PC-3 (cell line): Measurements from ENCODE around the gene SPATS2. TPM values are rescaled to one million over a fixed set of nuclear protein-coding genes. Genes with fewer than 3 reads are reported as not detected.

ENCODE experiments used
- ATAC-seq: fragments of 200-7000 bp; cut with Tn5 transposase; 2 replicates; pipeline ENCODE4 v1.9.1; 2020; ENCODE audit warnings: mild to moderate bottlenecking, moderate library complexity
- BruUV-seq: library from RNA; stranded (reverse); fragments of 400-500 nt; replicated peaks from 2 replicates; lab custom pipeline; 2021; lab: Mats Ljungman, UMichigan
- CTCF ChIA-PET: fragments of 300-600 bp; sonication (Branson Sonifier 250); formaldehyde crosslinking; loops from one replicate; lab custom pipeline; 2022; ENCODE audit warnings: antibody characterized with exemption; lab: Charles Lee
- POLR2A ChIA-PET: fragments of 300-600 bp; sonication (Branson Sonifier 250); formaldehyde crosslinking; loops from one replicate; lab custom pipeline; 2022; ENCODE audit warnings: antibody characterized with exemption; ENCODE audit not compliant: unreplicated experiment; lab: Charles Lee
- DNase-seq: peaks from one replicate; pipeline ENCODE4 v3.0.0-alpha.2; 2015
- H2AFZ ChIP-seq: fragments of 300-600 bp; sonication (generic); 2 replicates; pipeline ENCODE4 v1.6.0; 2016; ENCODE audit warnings: antibody characterized with exemption, low read length
- H3F3A ChIP-seq: fragments of 300-600 bp; sonication (generic); one replicate; pipeline ENCODE4 v1.6.0; 2017; ENCODE audit warnings: antibody characterized with exemption, low read length, control low read depth, mild to moderate bottlenecking; ENCODE audit not compliant: unreplicated experiment
- H3K27ac ChIP-seq: fragments of 300-600 bp; sonication (generic); 2 replicates; pipeline ENCODE4 v1.5.1; 2016; ENCODE audit warnings: mild to moderate bottlenecking, low read length
- H3K27me3 ChIP-seq: fragments of 300-600 bp; sonication (generic); 2 replicates; pipeline ENCODE4 v1.6.1; 2016; ENCODE audit warnings: low read length, mixed read lengths
- H3K36me3 ChIP-seq: fragments of 300-600 bp; sonication (generic); 2 replicates; pipeline ENCODE4 v1.6.1; 2016; ENCODE audit warnings: low read depth, mixed run types, low read length, mixed read lengths
- H3K4me1 ChIP-seq: fragments of 300-600 bp; sonication (generic); 2 replicates; pipeline ENCODE4 v1.5.1; 2016; ENCODE audit warnings: low read length; ENCODE audit not compliant: insufficient read depth
- H3K4me2 ChIP-seq: fragments of 300-600 bp; sonication (generic); 2 replicates; pipeline ENCODE4 v1.6.0; 2016; ENCODE audit warnings: low read length
- H3K4me3 ChIP-seq: fragments of 300-600 bp; sonication (generic); 2 replicates; pipeline ENCODE4 v1.5.1; 2016; ENCODE audit warnings: mild to moderate bottlenecking, low read length, mixed read lengths
- H3K79me2 ChIP-seq: fragments of 300-600 bp; sonication (generic); 2 replicates; pipeline ENCODE4 v1.6.1; 2017; ENCODE audit warnings: low read length, mixed read lengths
- H3K9ac ChIP-seq: fragments of 300-600 bp; sonication (generic); 2 replicates; pipeline ENCODE4 v1.6.0; 2016; ENCODE audit warnings: mild to moderate bottlenecking, low read length
- H3K9me2 ChIP-seq: fragments of 300-600 bp; sonication (generic); replicated peaks from 2 replicates; pipeline ENCODE4 v1.6.1; 2016; ENCODE audit warnings: mixed run types, low read length, mixed read lengths
- H3K9me3 ChIP-seq: fragments of 300-600 bp; sonication (generic); 2 replicates; pipeline ENCODE4 v1.6.1; 2016; ENCODE audit warnings: low read length, mixed read lengths
- H4K20me1 ChIP-seq: fragments of 300-600 bp; sonication (generic); 2 replicates; pipeline ENCODE4 v1.6.1; 2016; ENCODE audit warnings: low read length, mixed read lengths
- EZH2 ChIP-seq: fragments of 300-600 bp; sonication (generic); IDR thresholded peaks from one replicate; pipeline ENCODE4 v1.6.1; 2017; ENCODE audit warnings: antibody characterized with exemption, mild to moderate bottlenecking, low read length; ENCODE audit not compliant: unreplicated experiment
- EZH2phosphoT487 ChIP-seq: fragments of 300-600 bp; sonication (generic); IDR thresholded peaks from 2 replicates; pipeline ENCODE4 v1.6.1; 2018; ENCODE audit warnings: mild to moderate bottlenecking, antibody characterized with exemption, low read length, borderline replicate concordance
- intact Hi-C: fragments of 100-400 bp; cut with micrococcal nuclease; formaldehyde crosslinking; loops from 2 replicates; pipeline ENCODE4 v1.9.0; 2023
- total RNA-seq: library from RNA; depleted of rRNA; stranded (reverse); fragments of >200 nt; gene quantifications from 2 replicates; pipeline ENCODE4 v1.2.3, GENCODE V29; 2014
- TF ChIP-seq, protein P1 (sequence below): fragments of 300-600 bp; sonication (generic); conservative IDR thresholded peaks from 2 replicates; pipeline ENCODE4 v1.5.1; 2017; ENCODE audit warnings: antibody characterized with exemption, low read depth, mild to moderate bottlenecking, low read length

Gene SPATS2
- total RNA-seq, 1 experiment from 2014 or later = 27.0 TPM

DNA sequence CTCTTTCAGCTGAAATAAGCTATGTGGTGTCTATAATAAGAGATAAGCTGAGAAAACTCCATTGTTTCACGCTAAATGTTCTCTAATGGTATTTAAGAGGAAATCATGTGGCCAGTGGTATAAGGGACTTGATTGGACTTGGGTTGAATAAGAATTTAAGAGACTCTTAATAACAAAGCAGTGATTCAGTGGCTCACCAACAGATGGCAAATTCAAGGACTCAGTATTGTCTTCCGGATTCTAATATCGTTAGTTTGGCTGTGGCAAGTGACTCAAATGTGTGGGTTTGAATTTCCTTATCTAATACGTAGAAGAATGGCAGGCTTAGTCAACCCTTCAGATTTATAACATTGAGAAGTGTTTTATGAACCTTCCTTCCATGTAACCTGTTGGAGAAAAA is 122.5 kb downstream of the SPATS2 start:
- peaks cover 23% of the 10 kb centered on the region for H3K4me1 ChIP-seq

GRCh38 chr12:49491823-49492222 is 124.6 kb downstream of the SPATS2 start:
- Histone ChIP-seq H3K79me2 (0 out of 2 replicates have a peak, but pooled peaks cover 4% of the 10 kb centered on the region), H3K27ac (no peak overlapping the region), H3K9me3 (no peaks in the 10 kb centered on the region), H2AFZ (no peak overlapping the region), H3F3A (no peaks in the 10 kb centered on the region), H3K4me1 (peaks cover 23% of the 10 kb centered on the region), H4K20me1 (no peaks in the 10 kb centered on the region), H3K27me3 (no peaks in the 10 kb centered on the region), H3K36me3 (peaks cover 8% of the 10 kb centered on the region; the same call in 1 of the 2 replicates), H3K9ac (no peak overlapping the region), H3K4me2 (no peak overlapping the region), H3K4me3 (no peak overlapping the region), H3K9me2 (no peaks in the 10 kb centered on the region)
- intact Hi-C loops = no loop called here
- TF ChIP-seq EZH2 (no peak), EZH2phosphoT487 (no peak)
- TF ChIP-seq, protein P1, sequence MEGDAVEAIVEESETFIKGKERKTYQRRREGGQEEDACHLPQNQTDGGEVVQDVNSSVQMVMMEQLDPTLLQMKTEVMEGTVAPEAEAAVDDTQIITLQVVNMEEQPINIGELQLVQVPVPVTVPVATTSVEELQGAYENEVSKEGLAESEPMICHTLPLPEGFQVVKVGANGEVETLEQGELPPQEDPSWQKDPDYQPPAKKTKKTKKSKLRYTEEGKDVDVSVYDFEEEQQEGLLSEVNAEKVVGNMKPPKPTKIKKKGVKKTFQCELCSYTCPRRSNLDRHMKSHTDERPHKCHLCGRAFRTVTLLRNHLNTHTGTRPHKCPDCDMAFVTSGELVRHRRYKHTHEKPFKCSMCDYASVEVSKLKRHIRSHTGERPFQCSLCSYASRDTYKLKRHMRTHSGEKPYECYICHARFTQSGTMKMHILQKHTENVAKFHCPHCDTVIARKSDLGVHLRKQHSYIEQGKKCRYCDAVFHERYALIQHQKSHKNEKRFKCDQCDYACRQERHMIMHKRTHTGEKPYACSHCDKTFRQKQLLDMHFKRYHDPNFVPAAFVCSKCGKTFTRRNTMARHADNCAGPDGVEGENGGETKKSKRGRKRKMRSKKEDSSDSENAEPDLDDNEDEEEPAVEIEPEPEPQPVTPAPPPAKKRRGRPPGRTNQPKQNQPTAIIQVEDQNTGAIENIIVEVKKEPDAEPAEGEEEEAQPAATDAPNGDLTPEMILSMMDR = no peak
- ChIA-PET POLR2A (no interaction called here), CTCF (no interaction called here)
- BruUV-seq = no TSS peak
- ATAC-seq (no peak), DNase-seq (no peak)

More for the DNA sequence above, 122.5 kb downstream of the SPATS2 start:
- no peaks in the 10 kb centered on the region for H4K20me1 ChIP-seq
- no peaks in the 10 kb centered on the region for H3K9me2 ChIP-seq
- DNase-seq = peak; percentile 75
- H3K36me3 ChIP-seq = peaks cover 2% of the 10 kb centered on the region; the same call in 1 of the 2 replicates
- CTCF ChIA-PET = interaction anchor here (0.6 kb wide), 1 partner anchor 121 kb away, joined by 9 read pairs; no protein-coding TSS in a partner anchor
- ATAC-seq = peak; percentile 85
- BruUV-seq = no TSS peak
- peak overlapping the region; percentile 2; the same call in 1 of the 2 replicates for H3K4me2 ChIP-seq
- no peak overlapping the region for H3K4me3 ChIP-seq
- no peaks in the 10 kb centered on the region for H3K27me3 ChIP-seq
- no peak overlapping the region for H3K9ac ChIP-seq
- POLR2A ChIA-PET = no interaction called here
- intact Hi-C loops = loop anchor here (2.0 kb wide), 1 partner anchor 25 kb away; no protein-coding TSS in a partner anchor
- TF ChIP-seq, protein P1 = peak; percentile 44
- TF ChIP-seq EZH2phosphoT487 = no peak
- H3K27ac ChIP-seq = peak overlapping the region; percentile 51
- no peak overlapping the region for H2AFZ ChIP-seq
- no peaks in the 10 kb centered on the region for H3K9me3 ChIP-seq
- no peaks in the 10 kb centered on the region for H3F3A ChIP-seq
- 0 out of 2 replicates have a peak, but pooled peaks cover 4% of the 10 kb centered on the region for H3K79me2 ChIP-seq

- Histone ChIP-seq H3K9me2 (no peaks in the 10 kb centered on the region), H3F3A (no peaks in the 10 kb centered on the region), H2AFZ (no peak overlapping the region), H3K9ac (no peak overlapping the region), H3K79me2 (0 out of 2 replicates have a peak, but pooled peaks cover 4% of the 10 kb centered on the region), H3K36me3 (peaks cover 8% of the 10 kb centered on the region; the same call in 1 of the 2 replicates), H3K27ac (no peak overlapping the region), H3K27me3 (no peaks in the 10 kb centered on the region), H3K9me3 (no peaks in the 10 kb centered on the region), H3K4me3 (no peak overlapping the region), H3K4me2 (no peak overlapping the region), H3K4me1 (peaks cover 23% of the 10 kb centered on the region), H4K20me1 (no peaks in the 10 kb centered on the region)
- CTCF ChIA-PET = no interaction called here
- ATAC-seq (no peak), DNase-seq (no peak)
- intact Hi-C loops = no loop called here
- BruUV-seq = no TSS peak
- TF ChIP-seq EZH2phosphoT487 (no peak), EZH2 (no peak)
- TF ChIP-seq, protein P1 = no peak
- POLR2A ChIA-PET = interaction anchor here (0.7 kb wide), 1 partner anchor 10 kb away, joined by 3 read pairs; no protein-coding TSS in a partner anchor
These were observed 126.6 kb downstream of the SPATS2 start for GRCh38 chr12:49493900-49494299.
